Stomach (tissue), 4 donors: ENCODE results near the gene CCDC146.

Source experiments
- POLR2AphosphoS5 ChIP-seq, 3 donors: sonication (generic); formaldehyde crosslinking; IDR thresholded peaks; one replicate each; pipeline ENCODE4 v1.6.1; 2016; ENCODE audit warnings: antibody characterized with exemption in 3 of 3
- TF ChIP-seq, protein P1 (sequence below), 7 experiments: fragments of 450-650 bp in 4 of 7; fragments of 200-600 bp in 3 of 7; sonication (generic) in 3 of 7; IDR thresholded peaks; one replicate each; pipeline ENCODE4 v1.5.1; 2016 to 2019; ENCODE audit warnings: antibody characterized with exemption in 7 of 7, control low read depth in 2 of 7, mild to moderate bottlenecking in 1 of 7

DNA sequence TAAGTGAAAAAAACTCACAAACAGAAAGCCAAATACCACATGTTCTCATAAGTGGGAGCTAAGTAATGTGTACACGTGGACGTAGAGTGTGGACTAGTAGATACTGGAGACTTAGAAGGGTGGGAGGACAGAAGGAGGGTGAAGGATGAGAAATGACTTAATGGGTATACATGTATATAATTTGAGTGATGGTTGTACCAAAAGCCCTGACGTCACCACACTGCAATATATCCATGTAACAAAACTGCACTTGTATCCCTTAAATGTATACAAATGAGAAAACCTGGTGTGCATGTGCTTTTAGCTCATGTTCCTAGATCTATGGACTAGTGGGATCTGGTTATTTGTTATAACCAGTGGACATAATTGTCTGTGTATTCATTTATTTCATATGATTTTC, 125.7 kb downstream of the CCDC146 start:
- TF ChIP-seq, protein P1, sequence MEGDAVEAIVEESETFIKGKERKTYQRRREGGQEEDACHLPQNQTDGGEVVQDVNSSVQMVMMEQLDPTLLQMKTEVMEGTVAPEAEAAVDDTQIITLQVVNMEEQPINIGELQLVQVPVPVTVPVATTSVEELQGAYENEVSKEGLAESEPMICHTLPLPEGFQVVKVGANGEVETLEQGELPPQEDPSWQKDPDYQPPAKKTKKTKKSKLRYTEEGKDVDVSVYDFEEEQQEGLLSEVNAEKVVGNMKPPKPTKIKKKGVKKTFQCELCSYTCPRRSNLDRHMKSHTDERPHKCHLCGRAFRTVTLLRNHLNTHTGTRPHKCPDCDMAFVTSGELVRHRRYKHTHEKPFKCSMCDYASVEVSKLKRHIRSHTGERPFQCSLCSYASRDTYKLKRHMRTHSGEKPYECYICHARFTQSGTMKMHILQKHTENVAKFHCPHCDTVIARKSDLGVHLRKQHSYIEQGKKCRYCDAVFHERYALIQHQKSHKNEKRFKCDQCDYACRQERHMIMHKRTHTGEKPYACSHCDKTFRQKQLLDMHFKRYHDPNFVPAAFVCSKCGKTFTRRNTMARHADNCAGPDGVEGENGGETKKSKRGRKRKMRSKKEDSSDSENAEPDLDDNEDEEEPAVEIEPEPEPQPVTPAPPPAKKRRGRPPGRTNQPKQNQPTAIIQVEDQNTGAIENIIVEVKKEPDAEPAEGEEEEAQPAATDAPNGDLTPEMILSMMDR (IDR thresholded peaks at IDR 0.05), result no peak
- no peak for TF ChIP-seq POLR2AphosphoS5 (IDR thresholded peaks at IDR 0.05)
